NCI-H446 (cell line): ENCODE results near the gene ANTXR2.
A peak's percentile ranks its signal among the peaks of the same experiment; 100 is the strongest.

Source experiments
- DNase-seq, 2 experiments: peaks; one replicate each; lab custom pipeline; 2025; lab: John Stamatoyannopoulos, UW

The ANTXR2 gene

GRCh38 chr4:80092088-80092487 is 19.1 kb upstream of the ANTXR2 start:
- DNase-seq, result no peak

GRCh38 chr4:80091688-80092087 is 18.7 kb upstream of the ANTXR2 start:
- no peak for DNase-seq

GRCh38 chr4:80091184-80091583 is 18.2 kb upstream of the ANTXR2 start:
- DNase-seq, result no peak

- DNase-seq, result no peak
Observed at GRCh38 chr4:80090090-80090489, 17.1 kb upstream of the ANTXR2 start.

- DNase-seq, result no peak
Observed at GRCh38 chr4:80088471-80088870, 15.4 kb upstream of the ANTXR2 start.

- DNase-seq, result no peak
Observed at GRCh38 chr4:80086296-80086695, 13.3 kb upstream of the ANTXR2 start.

- no peak for DNase-seq
Observed at GRCh38 chr4:80085081-80085480, 12.1 kb upstream of the ANTXR2 start.

GRCh38 chr4:80082693-80083092 is 9.7 kb upstream of the ANTXR2 start:
- no peak for DNase-seq

GRCh38 chr4:80081566-80081965 is 8.5 kb upstream of the ANTXR2 start:
- no peak for DNase-seq

- DNase-seq, result no peak
Observed at GRCh38 chr4:80079255-80079923, 6.4 kb upstream of the ANTXR2 start.

- no peak for DNase-seq
Observed at GRCh38 chr4:80078346-80079092, 5.5 kb upstream of the ANTXR2 start.

GRCh38 chr4:80077639-80078038 is 4.6 kb upstream of the ANTXR2 start:
- DNase-seq, result no peak

- DNase-seq, result no peak
Observed at GRCh38 chr4:80076681-80077080, 3.7 kb upstream of the ANTXR2 start.

- no peak for DNase-seq
Observed at GRCh38 chr4:80075995-80076675, 3.1 kb upstream of the ANTXR2 start.

- no peak for DNase-seq
Observed at GRCh38 chr4:80074651-80075050, 1.6 kb upstream of the ANTXR2 start.

- no peak for DNase-seq
Observed at GRCh38 chr4:80074069-80074468, 1.0 kb upstream of the ANTXR2 start.

- no peak for DNase-seq
Observed at GRCh38 chr4:80073473-80074008, 512 bp upstream of the ANTXR2 start.

GRCh38 chr4:80072228-80072743 is 743 bp downstream of the ANTXR2 start:
- peak in 1 of 2 experiments; percentile 15 for DNase-seq

GRCh38 chr4:80071604-80072227 is 1.3 kb downstream of the ANTXR2 start:
- DNase-seq, result no peak

- DNase-seq, result no peak
Observed at GRCh38 chr4:80070880-80071603, 2.0 kb downstream of the ANTXR2 start.
